ENCODE data around the gene PCDH12. TPM values are rescaled to one million over a fixed set of nuclear protein-coding genes. Genes with fewer than 3 reads are reported as not detected.
A peak's percentile ranks its signal among the peaks of the same experiment; 100 is the strongest.

PCDH12 gene
- total RNA-seq = 1 to 10 TPM; 1.8 to 5.6 (median 3.5) TPM

DNA sequence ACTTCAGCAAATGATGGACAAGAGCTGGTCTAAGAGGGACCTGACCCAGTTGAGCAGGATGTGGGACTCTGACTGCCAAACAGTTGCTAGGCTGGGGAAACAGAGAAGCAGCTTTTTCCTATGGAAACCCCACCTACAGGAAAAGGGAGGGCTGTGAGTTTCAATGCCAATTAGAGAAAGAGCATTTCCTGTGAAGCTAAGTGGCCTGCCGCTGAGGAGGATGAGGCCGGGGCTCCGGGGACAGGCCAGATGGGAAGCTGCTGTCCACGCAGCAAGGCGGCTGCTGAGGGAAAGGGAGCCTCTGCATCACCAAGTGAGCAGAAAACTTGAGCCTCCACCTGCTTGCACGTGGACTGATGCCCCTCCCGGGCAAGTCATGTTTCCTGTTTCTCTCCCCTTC is at the start of gene PCDH12:
Gene PCDH12, minus strand, starts transcription at position 90 of the 400 bp plus-strand sequence. CDS start 351 bp downstream, outside the sequence.
- Histone ChIP-seq H3K4me1 (no peaks in the 10 kb centered on the region), H3K27me3 (no peaks in the 10 kb centered on the region), H3K36me3 (no peaks in the 10 kb centered on the region), H3K4me3 (peak within 1 kb of the TSS in 1 of 3 donors; percentile 43), H3K27ac (peak within 1 kb of the TSS in 1 of 2 donors; percentile 69), H3K9me3 (no peaks in the 10 kb centered on the region)
- TF ChIP-seq POLR2AphosphoS5 (IDR thresholded peaks at IDR 0.05) = peak in 1 of 3 donors; percentile 27
- TF ChIP-seq, protein P1, sequence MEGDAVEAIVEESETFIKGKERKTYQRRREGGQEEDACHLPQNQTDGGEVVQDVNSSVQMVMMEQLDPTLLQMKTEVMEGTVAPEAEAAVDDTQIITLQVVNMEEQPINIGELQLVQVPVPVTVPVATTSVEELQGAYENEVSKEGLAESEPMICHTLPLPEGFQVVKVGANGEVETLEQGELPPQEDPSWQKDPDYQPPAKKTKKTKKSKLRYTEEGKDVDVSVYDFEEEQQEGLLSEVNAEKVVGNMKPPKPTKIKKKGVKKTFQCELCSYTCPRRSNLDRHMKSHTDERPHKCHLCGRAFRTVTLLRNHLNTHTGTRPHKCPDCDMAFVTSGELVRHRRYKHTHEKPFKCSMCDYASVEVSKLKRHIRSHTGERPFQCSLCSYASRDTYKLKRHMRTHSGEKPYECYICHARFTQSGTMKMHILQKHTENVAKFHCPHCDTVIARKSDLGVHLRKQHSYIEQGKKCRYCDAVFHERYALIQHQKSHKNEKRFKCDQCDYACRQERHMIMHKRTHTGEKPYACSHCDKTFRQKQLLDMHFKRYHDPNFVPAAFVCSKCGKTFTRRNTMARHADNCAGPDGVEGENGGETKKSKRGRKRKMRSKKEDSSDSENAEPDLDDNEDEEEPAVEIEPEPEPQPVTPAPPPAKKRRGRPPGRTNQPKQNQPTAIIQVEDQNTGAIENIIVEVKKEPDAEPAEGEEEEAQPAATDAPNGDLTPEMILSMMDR (IDR thresholded peaks at IDR 0.05) = no peak
- no peak for DNase-seq (ENCODE audit: low spot score in 2 of 2)
- intact Hi-C loops (cut with DNase I; ENCODE audit: low total_unique reads) = no loop called here

DNA sequence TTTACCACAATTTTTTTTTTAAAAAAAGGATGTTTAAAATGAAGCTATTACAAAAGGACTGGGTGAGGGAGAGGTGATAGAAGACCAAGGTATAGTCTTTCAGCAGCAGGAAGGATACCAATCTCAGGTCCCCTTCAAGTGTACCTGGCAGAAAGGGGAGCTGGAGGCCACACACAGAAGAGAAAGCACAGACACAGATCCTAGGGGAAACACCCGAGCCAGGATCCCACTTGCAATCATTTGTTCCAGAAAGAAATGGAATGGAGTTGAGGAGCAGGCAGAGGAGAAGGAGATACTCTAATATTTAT is 49.2 kb upstream of the PCDH12 start:
- TF ChIP-seq POLR2A (IDR thresholded peaks at IDR 0.05) (no peak), POLR2AphosphoS5 (IDR thresholded peaks at IDR 0.05) (no peak)
- TF ChIP-seq, protein P1 (IDR thresholded peaks at IDR 0.05) = no peak
- Histone ChIP-seq H3K27me3 (no peaks in the 10 kb centered on the region), H3K9me3 (no peaks in the 10 kb centered on the region), H3K4me1 (peaks cover 0 to 4% of the 10 kb centered on the region in 2 donors), H3K4me3 (no peak overlapping the region), H3K36me3 (no peaks in the 10 kb centered on the region), H3K27ac (no peak overlapping the region)
- DNase-seq (ENCODE audit: low spot score in 2 of 2) = no peak
- intact Hi-C loops (cut with DNase I; ENCODE audit: low total_unique reads) = no loop called here

DNA sequence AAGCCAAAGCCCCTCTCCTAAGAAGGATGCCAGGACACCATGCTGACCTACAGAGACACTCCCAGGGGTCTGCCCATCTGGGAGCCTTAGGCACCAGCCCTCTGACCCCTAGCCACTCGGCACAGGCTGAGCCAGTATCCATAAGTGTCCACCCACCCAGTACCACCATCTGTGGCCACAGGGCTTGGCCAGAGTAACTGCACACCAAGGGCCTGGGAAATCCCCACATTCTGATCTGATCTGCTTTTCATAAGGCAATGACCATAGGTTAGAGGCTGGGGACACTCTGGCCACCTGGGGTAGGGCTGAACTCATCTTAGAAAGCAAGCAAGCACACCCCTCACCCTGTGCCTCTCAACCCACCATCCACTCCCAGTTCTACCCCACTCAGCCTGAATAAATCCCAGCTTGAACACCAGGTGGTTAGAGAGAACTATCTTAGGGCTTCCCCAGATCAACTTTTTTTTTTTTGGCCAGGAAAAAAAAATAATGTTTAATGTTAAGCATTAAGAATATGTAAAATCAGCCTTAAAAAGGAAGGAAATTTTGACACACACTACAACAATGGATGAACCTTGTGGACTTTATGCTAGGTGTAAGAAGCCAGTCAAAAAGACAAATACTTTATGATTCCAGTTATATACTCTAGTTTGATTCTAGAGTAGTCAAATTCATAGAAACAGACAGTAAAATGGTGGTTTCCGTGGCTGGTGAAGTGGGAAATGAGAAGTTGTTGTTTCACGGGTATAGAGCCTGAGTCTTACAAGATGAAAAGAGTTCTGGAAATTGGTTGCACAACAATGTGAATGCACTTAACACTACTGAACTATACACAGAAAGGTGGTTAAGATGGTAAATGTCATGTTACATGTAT is 48.6 kb upstream of the PCDH12 start:
- no peaks in the 10 kb centered on the region for H3K9me3 ChIP-seq
- no peak for DNase-seq (ENCODE audit: low spot score in 2 of 2)
- intact Hi-C loops (cut with DNase I; ENCODE audit: low total_unique reads) = no loop called here
- no peak for TF ChIP-seq POLR2A (IDR thresholded peaks at IDR 0.05)
- TF ChIP-seq, protein P1 (IDR thresholded peaks at IDR 0.05) = no peak
- no peak for TF ChIP-seq POLR2AphosphoS5 (IDR thresholded peaks at IDR 0.05)
- no peaks in the 10 kb centered on the region for H3K4me1 ChIP-seq
- no peaks in the 10 kb centered on the region for H3K36me3 ChIP-seq
- H3K4me3 ChIP-seq = no peak overlapping the region
- no peaks in the 10 kb centered on the region for H3K27me3 ChIP-seq
- peak overlapping the region in 1 of 2 donors; percentile 25 for H3K27ac ChIP-seq

DNA sequence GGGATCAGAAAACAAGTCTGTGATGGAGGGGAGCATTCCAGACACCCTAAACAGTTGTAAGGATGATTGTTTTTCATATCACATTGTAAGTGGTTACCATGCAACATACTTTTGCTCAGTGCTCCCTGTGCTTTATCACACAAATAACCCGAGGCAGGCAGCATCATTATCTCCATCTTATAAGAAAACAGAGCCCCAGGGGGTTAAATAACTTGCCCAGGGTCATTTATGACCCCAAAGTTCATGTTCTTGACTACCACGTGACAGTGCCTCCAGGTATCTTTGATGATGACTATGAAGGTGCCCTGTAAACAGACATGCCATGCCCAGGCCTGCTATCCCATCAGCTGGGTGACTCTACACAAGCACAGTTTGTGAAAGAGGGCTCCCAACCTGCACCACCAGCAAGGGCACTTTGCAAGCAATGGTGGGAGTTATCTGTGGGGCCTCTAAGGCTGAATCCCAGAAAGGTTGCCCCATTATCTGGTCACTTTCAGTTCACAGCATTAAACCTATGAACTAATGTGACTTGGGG is 45.3 kb upstream of the PCDH12 start:
- Histone ChIP-seq H3K27me3 (no peaks in the 10 kb centered on the region), H3K4me1 (no peaks in the 10 kb centered on the region), H3K4me3 (no peak overlapping the region), H3K9me3 (no peaks in the 10 kb centered on the region), H3K27ac (peak overlapping the region; percentile 3 to 21), H3K36me3 (no peaks in the 10 kb centered on the region)
- no peak for DNase-seq (ENCODE audit: low spot score in 2 of 2)
- TF ChIP-seq POLR2AphosphoS5 (IDR thresholded peaks at IDR 0.05) (no peak), POLR2A (IDR thresholded peaks at IDR 0.05) (no peak)
- TF ChIP-seq, protein P1 (IDR thresholded peaks at IDR 0.05) = no peak
- intact Hi-C loops (cut with DNase I; ENCODE audit: low total_unique reads) = no loop called here
